ENCODE data around the gene DCC. TPM values are rescaled to one million over a fixed set of nuclear protein-coding genes. Genes with fewer than 3 reads are reported as not detected.

The DCC gene
- total RNA-seq, 3 donors from 2014 or later = under 0.01 to 1.6 (median 0.15) TPM

GRCh38 chr18:53526101-53526870 is 1186.3 kb downstream of the DCC start:
- no peak for DNase-seq (ENCODE audit: low spot score in 2 of 2)
- H3K4me3 ChIP-seq = no peak overlapping the region
- H3K27me3 ChIP-seq = no peaks in the 10 kb centered on the region
- TF ChIP-seq POLR2A (IDR thresholded peaks at IDR 0.05) (no peak), CTCF (IDR thresholded peaks at IDR 0.05) (no peak), POLR2AphosphoS5 (IDR thresholded peaks at IDR 0.05) (no peak)
- no peaks in the 10 kb centered on the region for H3K36me3 ChIP-seq
- H3K4me1 ChIP-seq = no peaks in the 10 kb centered on the region
- no peak overlapping the region for H3K27ac ChIP-seq
- intact Hi-C loops (cut with DNase I; ENCODE audit: low total_unique reads) = no loop called here
- H3K9me3 ChIP-seq = no peaks in the 10 kb centered on the region

- Histone ChIP-seq H3K4me3 (no peak overlapping the region), H3K9me3 (no peaks in the 10 kb centered on the region), H3K4me1 (no peaks in the 10 kb centered on the region), H3K27me3 (no peaks in the 10 kb centered on the region), H3K36me3 (no peaks in the 10 kb centered on the region), H3K27ac (no peak overlapping the region)
- intact Hi-C loops (cut with DNase I; ENCODE audit: low total_unique reads) = no loop called here
- DNase-seq (ENCODE audit: low spot score in 2 of 2) = no peak
- TF ChIP-seq CTCF (IDR thresholded peaks at IDR 0.05) (no peak), POLR2AphosphoS5 (IDR thresholded peaks at IDR 0.05) (no peak), POLR2A (IDR thresholded peaks at IDR 0.05) (no peak)
Measured at GRCh38 chr18:53527365-53527764, 1187.4 kb downstream of the DCC start.

- H3K4me3 ChIP-seq = no peak overlapping the region
- H3K4me1 ChIP-seq = no peaks in the 10 kb centered on the region
- DNase-seq (ENCODE audit: low spot score in 2 of 2) = no peak
- TF ChIP-seq CTCF (IDR thresholded peaks at IDR 0.05) (no peak), POLR2AphosphoS5 (IDR thresholded peaks at IDR 0.05) (no peak), POLR2A (IDR thresholded peaks at IDR 0.05) (no peak)
- H3K36me3 ChIP-seq = no peaks in the 10 kb centered on the region
- no peaks in the 10 kb centered on the region for H3K9me3 ChIP-seq
- intact Hi-C loops (cut with DNase I; ENCODE audit: low total_unique reads) = no loop called here
- no peak overlapping the region for H3K27ac ChIP-seq
- H3K27me3 ChIP-seq = no peaks in the 10 kb centered on the region
Measured at GRCh38 chr18:53531187-53531586, 1191.2 kb downstream of the DCC start.

GRCh38 chr18:53531896-53532295 is 1191.9 kb downstream of the DCC start:
- intact Hi-C loops (cut with DNase I; ENCODE audit: low total_unique reads) = no loop called here
- H3K4me3 ChIP-seq = no peak overlapping the region
- no peaks in the 10 kb centered on the region for H3K36me3 ChIP-seq
- DNase-seq (ENCODE audit: low spot score in 2 of 2) = no peak
- no peak overlapping the region for H3K27ac ChIP-seq
- no peaks in the 10 kb centered on the region for H3K4me1 ChIP-seq
- TF ChIP-seq POLR2A (IDR thresholded peaks at IDR 0.05) = no peak
- TF ChIP-seq POLR2AphosphoS5 (IDR thresholded peaks at IDR 0.05) = no peak
- no peak for TF ChIP-seq CTCF (IDR thresholded peaks at IDR 0.05)
- H3K27me3 ChIP-seq = no peaks in the 10 kb centered on the region
- H3K9me3 ChIP-seq = no peaks in the 10 kb centered on the region

GRCh38 chr18:53534203-53534602 is 1194.2 kb downstream of the DCC start:
- H3K27ac ChIP-seq = no peak overlapping the region

More at GRCh38 chr18:53534203-53534602, 1194.2 kb downstream of the DCC start:
- no peak overlapping the region for H3K4me3 ChIP-seq
- intact Hi-C loops (cut with DNase I; ENCODE audit: low total_unique reads) = no loop called here
- H3K36me3 ChIP-seq = no peaks in the 10 kb centered on the region
- no peaks in the 10 kb centered on the region for H3K4me1 ChIP-seq
- no peaks in the 10 kb centered on the region for H3K9me3 ChIP-seq
- TF ChIP-seq CTCF (IDR thresholded peaks at IDR 0.05) (no peak), POLR2AphosphoS5 (IDR thresholded peaks at IDR 0.05) (no peak), POLR2A (IDR thresholded peaks at IDR 0.05) (no peak)
- H3K27me3 ChIP-seq = no peaks in the 10 kb centered on the region
- DNase-seq (ENCODE audit: low spot score in 2 of 2) = no peak
